ENCODE results near the gene LACTBL1. TPM values are rescaled to one million over a fixed set of nuclear protein-coding genes. Genes with fewer than 3 reads are reported as not detected.

The LACTBL1 gene
- total and polyA plus RNA-seq, 2 of the 8 experiments (the other 6 are each of a cell fraction or from before 2014, with no cell fraction given), result not detected

GRCh38 chr1:22916471-22916820 is 56.2 kb downstream of the LACTBL1 start:
- peaks cover 0 to 6% (median 0%) of the 10 kb centered on the region in 4 experiments; a peak in 1 of 8 replicates for H3K36me3 ChIP-seq (ENCODE audit: control insufficient read depth in 2 of 4, insufficient read depth in 4 of 4, low read length in 3 of 4)
- 0 out of 2 replicates have a peak, but pooled peaks cover 2% of the 10 kb centered on the region for H3K79me1 ChIP-seq (ENCODE audit: low read depth, low read length)
- no peak overlapping the region for H2BK20ac ChIP-seq (ENCODE audit: low read length)
- ChIA-PET POLR2A (ENCODE audit: partially characterized antibody) (no interaction called here), CTCF (ENCODE audit: partially characterized antibody) (interaction anchor here (1.4 to 3.1 kb wide), 8 partner anchors 14 to 214 kb away, joined by 3 to 14 read pairs (median 5); no protein-coding TSS in a partner anchor)
- H3K4me1 ChIP-seq (replicated peaks in 1 of 4; ENCODE audit: control insufficient read depth in 3 of 4, insufficient read depth in 4 of 4, low read length in 3 of 4), result peaks cover 0 to 3% (median 0%) of the 10 kb centered on the region in 4 experiments; a peak in 2 of 7 replicates
- no peak overlapping the region for H3K4me2 ChIP-seq (ENCODE audit: insufficient read depth in 1 of 2, low read depth in 2 of 2, low read length in 2 of 2)
- H3K79me2 ChIP-seq (ENCODE audit: control insufficient read depth in 1 of 2, insufficient read depth in 2 of 2, low read length in 2 of 2), result no peaks in the 10 kb centered on the region
- 82% methylated on average over 6 of the region's 12 CpGs; no CpG with 5 or more reads in 1 of the 2 experiments for WGBS, 2 experiments (ENCODE audit: extremely low coverage in 1 of 2, insufficient coverage in 1 of 2, insufficient read length in 1 of 2, insufficient replicate concordance in 2 of 2, low coverage in 1 of 2, low lambda C conversion rate in 2 of 2, missing lambda C conversion rate in 1 of 2)
- H3K27me3 ChIP-seq (replicated peaks in 1 of 4; ENCODE audit: control insufficient read depth in 3 of 4, extremely low read depth in 1 of 4, insufficient read depth in 3 of 4, low read length in 3 of 4), result no peaks in the 10 kb centered on the region
- H2BK120ac ChIP-seq (replicated peaks; ENCODE audit: low read depth, low read length), result no peak overlapping the region
- H2BK15ac ChIP-seq (ENCODE audit: low read length), result no peak overlapping the region
- H3K18ac ChIP-seq (ENCODE audit: extremely low read depth, low read length), result no peak overlapping the region; the same call in 1 of the 2 replicates
- no peak overlapping the region for H3K4me3 ChIP-seq (ENCODE audit: extremely low read depth in 1 of 4, insufficient read depth in 2 of 4, low read depth in 3 of 4, low read length in 4 of 4)
- no peaks in the 10 kb centered on the region for H3K23me2 ChIP-seq (ENCODE audit: low read depth, low read length)
- H3K14ac ChIP-seq (ENCODE audit: insufficient read length), result no peak overlapping the region
- FAIRE-seq (no peak), DNase-seq (ENCODE audit: low read depth in 1 of 2, low spot score in 2 of 2) (no peak)
- H3K9ac ChIP-seq (replicated peaks in 1 of 4; ENCODE audit: extremely low read depth in 1 of 4, low read depth in 3 of 4, low read length in 3 of 4), result no peak overlapping the region
- H2AK5ac ChIP-seq (ENCODE audit: low read depth, low read length), result no peak overlapping the region
- no peak overlapping the region for H3K23ac ChIP-seq (ENCODE audit: insufficient read length)
- H4K91ac ChIP-seq (replicated peaks; ENCODE audit: insufficient read length, low read length), result no peak overlapping the region
- H2BK5ac ChIP-seq (ENCODE audit: low read depth, low read length), result no peak overlapping the region
- H3K27ac ChIP-seq (ENCODE audit: low read depth, low read length), result no peak overlapping the region
- peaks cover 0 to 2% of the 10 kb centered on the region in 2 experiments for H4K20me1 ChIP-seq (replicated peaks in 1 of 2; ENCODE audit: control insufficient read depth in 1 of 2, insufficient read depth in 2 of 2, low read length in 2 of 2)
- no peaks in the 10 kb centered on the region for H3K9me3 ChIP-seq (ENCODE audit: insufficient read depth in 2 of 2, low read depth in 1 of 2, low read length in 1 of 2)
- H4K5ac ChIP-seq (ENCODE audit: insufficient read length, low read depth, low read length), result no peak overlapping the region
- H3K4ac ChIP-seq (replicated peaks; ENCODE audit: insufficient read length, low read depth, low read length), result no peak overlapping the region
- no peak overlapping the region for H3K56ac ChIP-seq (replicated peaks; ENCODE audit: insufficient read length, low read depth, low read length)
- H4K8ac ChIP-seq (ENCODE audit: extremely low read depth, insufficient read depth, low read length), result no peak overlapping the region
- H2BK12ac ChIP-seq (ENCODE audit: low read depth, low read length), result no peak overlapping the region
- no peak overlapping the region for H2AFZ ChIP-seq (ENCODE audit: low read length)
- no peak for TF ChIP-seq PHF8 (conservative IDR thresholded peaks at IDR 0.05; ENCODE audit: low read depth, low read length)
- no peak for TF ChIP-seq SP1 (IDR thresholded peaks at IDR 0.05; ENCODE audit: low read depth, low read length)
- TF ChIP-seq POLR2AphosphoS5 (IDR thresholded peaks at IDR 0.05; ENCODE audit: low read depth, low read length), result no peak
- no peak for TF ChIP-seq BACH1 (IDR thresholded peaks at IDR 0.05; ENCODE audit: low read length)
- no peak for TF ChIP-seq CBX8 (IDR thresholded peaks at IDR 0.05; ENCODE audit: borderline replicate concordance, low read depth, low read length)
- TF ChIP-seq KDM5A (IDR thresholded peaks at IDR 0.05; ENCODE audit: low read length), result no peak
- TF ChIP-seq E2F6 (IDR thresholded peaks at IDR 0.05), result no peak
- TF ChIP-seq BRCA1 (IDR thresholded peaks at IDR 0.05; ENCODE audit: low read depth, low read length), result no peak
- no peak for TF ChIP-seq BCL11A (IDR thresholded peaks at IDR 0.05; ENCODE audit: low read depth in 2 of 2, low read length in 2 of 2)
- TF ChIP-seq NRF1 (IDR thresholded peaks at IDR 0.05; ENCODE audit: low read depth, low read length), result no peak
- TF ChIP-seq TAF1 (IDR thresholded peaks at IDR 0.05; ENCODE audit: low read depth, low read length), result no peak
- no peak for TF ChIP-seq ASH2L (IDR thresholded peaks at IDR 0.05; ENCODE audit: low read length)
- no peak for TF ChIP-seq ATF3 (IDR thresholded peaks at IDR 0.05; ENCODE audit: insufficient read depth, low read depth, low read length)
- no peak for TF ChIP-seq GTF2F1 (IDR thresholded peaks at IDR 0.05; ENCODE audit: borderline replicate concordance, low read depth, low read length)
- TF ChIP-seq SP2 (IDR thresholded peaks at IDR 0.05; ENCODE audit: low read length), result no peak

Data from H1 (cell line).